ENCODE results near the gene ZMAT5. TPM values are rescaled to one million over a fixed set of nuclear protein-coding genes. Genes with fewer than 3 reads are reported as not detected.

The ZMAT5 gene
- total and polyA plus RNA-seq, 9 of the 15 experiments (the other 6 are each of a cell fraction or from before 2014, with no cell fraction given) = 2.0 to 25.2 (median 11.9) TPM

- H3K9me1 ChIP-seq (ENCODE audit: control insufficient read depth, insufficient read depth, low read length) = peaks cover 2% of the 10 kb centered on the region
- CTCF ChIA-PET (ENCODE audit: low intra/inter-chr PET ratio) = no interaction called here
- FAIRE-seq (no peak), ATAC-seq (no peak), DNase-seq (ENCODE audit: extremely low read depth in 1 of 4, low spot score in 3 of 4) (no peak)
- WGBS (ENCODE audit: insufficient coverage, low coverage, missing lambda C conversion rate) = 44% methylated on average over 4 of the region's 4 CpGs
- peaks cover 30% of the 10 kb centered on the region; the same call in 1 of the 3 replicates for H3K36me3 ChIP-seq (ENCODE audit: control insufficient read depth, insufficient read depth, low read length)
- H3K4me3 ChIP-seq = no peak overlapping the region
- no peaks in the 10 kb centered on the region for H4K20me1 ChIP-seq (replicated peaks; ENCODE audit: control insufficient read depth, insufficient read depth, low read length)
- in situ Hi-C loops (cut with MboI) (loop anchor here (25.0 kb wide), 1 partner anchor 395 kb away; the partner anchor contains the start of gene HORMAD2), intact Hi-C loops (cut with micrococcal nuclease) (no loop called here)
- no peaks in the 10 kb centered on the region for H3K27me3 ChIP-seq (ENCODE audit: control insufficient read depth in 2 of 2, insufficient read depth in 2 of 2, low read length in 2 of 2)
- H3K4me2 ChIP-seq (ENCODE audit: insufficient read depth, low read length) = no peak overlapping the region
- no peak overlapping the region for H2AFZ ChIP-seq (ENCODE audit: low read depth, low read length)
- no peaks in the 10 kb centered on the region for H3K9me3 ChIP-seq (replicated peaks; ENCODE audit: control insufficient read depth, insufficient read depth, low read depth, low read length)
- POLR2A ChIA-PET = interaction anchor here (1.0 kb wide), 1 partner anchor 10 kb away, joined by 3 read pairs; no protein-coding TSS in a partner anchor
- BruUV-seq (replicated peaks) = no TSS peak
- no peak overlapping the region for H3K27ac ChIP-seq (ENCODE audit: extremely low read depth, low read depth, low read length)
- H3K79me2 ChIP-seq (ENCODE audit: control insufficient read depth, insufficient read depth, low read length) = no peaks in the 10 kb centered on the region
- H3K4me1 ChIP-seq (replicated peaks in 1 of 2; ENCODE audit: control insufficient read depth in 2 of 2, insufficient read depth in 2 of 2, low read length in 2 of 2) = peaks cover 0 to 18% of the 10 kb centered on the region in 2 experiments; a peak in 2 of 5 replicates
- no peak overlapping the region; a peak in 1 of 4 replicates for H3K9ac ChIP-seq (ENCODE audit: insufficient read depth in 1 of 2, low read depth in 2 of 2, low read length in 2 of 2)
- TF ChIP-seq FOXA1 (IDR thresholded peaks at IDR 0.05; ENCODE audit: borderline replicate concordance) (no peak), CEBPB (tag; IDR thresholded peaks at IDR 0.05) (no peak), PML (IDR thresholded peaks at IDR 0.05; ENCODE audit: low read length) (no peak), NCOA6 (IDR thresholded peaks at IDR 0.05) (no peak), TAF7 (tag; IDR thresholded peaks at IDR 0.05) (no peak), USF1 (CRISPR knock-in tag; IDR thresholded peaks at IDR 0.05) (no peak), XRCC5 (IDR thresholded peaks at IDR 0.05; ENCODE audit: low read depth, low read length) (no peak), SREBF2 (CRISPR knock-in tag; IDR thresholded peaks at IDR 0.05) (no peak), PCBP2 (IDR thresholded peaks at IDR 0.05; ENCODE audit: low read depth, low read length, poor library complexity, severe bottlenecking) (no peak), CBX5 (IDR thresholded peaks at IDR 0.05; ENCODE audit: borderline replicate concordance, low read depth) (no peak), STAT5A (IDR thresholded peaks at IDR 0.05; ENCODE audit: borderline replicate concordance, low read length) (no peak), HLTF (IDR thresholded peaks at IDR 0.05) (no peak), DPF2 (IDR thresholded peaks at IDR 0.05) (no peak), CLOCK (CRISPR knock-in tag; IDR thresholded peaks at IDR 0.05; ENCODE audit: borderline replicate concordance) (no peak), RFX5 (IDR thresholded peaks at IDR 0.05; ENCODE audit: low read depth, low read length) (no peak), ZNF217 (CRISPR knock-in tag; IDR thresholded peaks at IDR 0.05) (no peak), BCLAF1 (IDR thresholded peaks at IDR 0.05; ENCODE audit: borderline replicate concordance in 1 of 2, control insufficient read depth in 1 of 2, low read depth in 2 of 2, low read length in 1 of 2) (no peak), HNRNPH1 (optimal IDR thresholded peaks at IDR 0.05; ENCODE audit: low read depth, low read length) (no peak)
Observed at GRCh38 chr22:29692327-29692640, 74.5 kb downstream of the ZMAT5 start.
